HG02678 (cell line): Measurements from ENCODE around the gene MYH6.

Experiments used
- ATAC-seq: cut with Tn5 transposase; IDR thresholded peaks from one replicate; pipeline ENCODE4 v1.9.1; 2021; ENCODE audit warnings: mild to moderate bottlenecking, moderate library complexity; ENCODE audit not compliant: unreplicated experiment

The MYH6 gene

DNA sequence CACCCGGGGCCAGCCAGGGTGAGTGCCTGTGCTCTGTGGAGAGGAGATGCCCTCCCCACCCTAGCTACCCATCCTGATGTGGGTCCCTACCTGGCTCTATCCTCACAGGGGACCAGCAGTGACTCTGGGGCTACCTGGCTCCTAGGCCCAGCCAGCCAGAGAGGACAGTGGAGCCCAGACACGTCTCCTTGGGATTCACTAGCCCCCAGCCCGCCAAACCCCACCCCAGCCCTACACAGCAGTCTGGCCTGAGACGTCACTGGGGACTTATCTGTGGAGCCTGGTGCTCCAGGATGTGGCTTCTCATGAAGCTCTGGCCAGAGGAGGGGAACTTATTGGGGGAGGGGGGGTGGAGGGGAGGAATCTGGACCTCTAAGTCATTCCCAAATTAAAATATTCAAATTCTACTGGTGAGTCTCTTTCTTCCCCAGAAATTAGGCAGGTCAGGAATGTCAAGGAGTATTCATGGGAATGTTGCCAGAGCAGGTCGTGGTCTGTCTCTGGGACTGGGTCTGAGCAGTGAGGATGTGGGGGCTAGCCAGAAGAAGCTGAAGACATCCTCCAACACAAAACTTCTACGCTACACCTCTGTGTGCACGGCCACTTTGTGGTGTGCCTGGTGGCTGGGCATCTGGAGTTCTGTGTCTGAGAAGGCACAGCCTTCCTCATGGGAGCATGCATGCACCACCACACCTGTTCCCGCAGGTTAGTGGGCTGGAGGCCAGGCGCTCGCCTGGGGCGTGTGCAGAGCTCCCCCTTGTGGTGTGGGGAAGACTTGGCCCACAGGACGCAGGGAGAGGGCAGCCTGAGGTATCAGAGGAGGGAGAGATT is 28.5 kb downstream of the MYH6 start:
- ATAC-seq: no peak

DNA sequence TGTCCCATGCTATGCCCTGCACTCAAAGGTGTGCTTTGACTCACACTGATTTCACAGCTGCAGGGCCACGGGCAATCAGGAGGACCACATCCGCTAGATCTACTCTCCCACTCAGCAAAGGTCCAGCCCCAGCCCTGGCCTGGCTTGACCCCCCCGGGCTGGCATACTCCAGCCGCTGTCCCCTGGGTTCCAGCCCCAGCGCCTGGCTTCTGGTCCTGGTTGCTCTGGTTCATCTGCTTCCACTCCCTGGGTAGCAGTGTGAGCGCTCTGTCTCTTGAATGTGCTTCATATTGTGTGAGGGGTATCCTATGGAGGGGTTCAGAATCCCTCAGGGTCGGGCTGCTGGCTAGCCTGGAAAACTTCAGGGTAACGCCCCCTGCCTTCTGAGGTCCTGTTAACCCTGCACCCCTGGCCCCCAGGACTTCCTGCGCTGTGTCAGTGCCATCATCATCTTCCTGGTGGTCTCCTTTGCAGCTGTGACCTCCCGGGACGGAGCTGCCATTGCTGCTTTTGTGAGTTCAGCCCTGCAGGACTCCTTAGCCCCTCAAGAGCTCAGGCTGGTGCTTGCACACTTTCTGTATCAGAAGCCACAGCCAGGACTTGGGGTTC is 29.4 kb downstream of the MYH6 start:
- ATAC-seq: no peak

GRCh38 chr14:23377573-23378563 is 30.2 kb downstream of the MYH6 start:
- ATAC-seq: no peak

DNA sequence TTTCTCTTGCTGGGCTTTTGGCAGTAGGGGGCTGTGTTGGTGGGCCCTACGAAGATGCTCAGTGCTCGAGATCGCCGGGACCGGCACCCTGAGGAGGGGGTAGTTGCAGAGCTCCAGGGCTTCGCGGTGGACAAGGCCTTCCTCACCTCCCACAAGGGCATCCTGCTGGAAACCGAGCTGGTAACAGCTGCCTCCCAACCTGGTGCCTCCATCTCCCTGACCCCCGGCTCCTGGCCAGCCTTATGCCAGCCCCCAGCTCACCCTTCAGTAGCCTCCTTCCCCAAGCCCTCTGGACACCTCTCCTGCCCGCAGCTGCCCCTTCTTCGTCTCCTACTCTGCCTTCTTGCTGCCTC is 30.9 kb downstream of the MYH6 start:
- no peak for ATAC-seq

DNA sequence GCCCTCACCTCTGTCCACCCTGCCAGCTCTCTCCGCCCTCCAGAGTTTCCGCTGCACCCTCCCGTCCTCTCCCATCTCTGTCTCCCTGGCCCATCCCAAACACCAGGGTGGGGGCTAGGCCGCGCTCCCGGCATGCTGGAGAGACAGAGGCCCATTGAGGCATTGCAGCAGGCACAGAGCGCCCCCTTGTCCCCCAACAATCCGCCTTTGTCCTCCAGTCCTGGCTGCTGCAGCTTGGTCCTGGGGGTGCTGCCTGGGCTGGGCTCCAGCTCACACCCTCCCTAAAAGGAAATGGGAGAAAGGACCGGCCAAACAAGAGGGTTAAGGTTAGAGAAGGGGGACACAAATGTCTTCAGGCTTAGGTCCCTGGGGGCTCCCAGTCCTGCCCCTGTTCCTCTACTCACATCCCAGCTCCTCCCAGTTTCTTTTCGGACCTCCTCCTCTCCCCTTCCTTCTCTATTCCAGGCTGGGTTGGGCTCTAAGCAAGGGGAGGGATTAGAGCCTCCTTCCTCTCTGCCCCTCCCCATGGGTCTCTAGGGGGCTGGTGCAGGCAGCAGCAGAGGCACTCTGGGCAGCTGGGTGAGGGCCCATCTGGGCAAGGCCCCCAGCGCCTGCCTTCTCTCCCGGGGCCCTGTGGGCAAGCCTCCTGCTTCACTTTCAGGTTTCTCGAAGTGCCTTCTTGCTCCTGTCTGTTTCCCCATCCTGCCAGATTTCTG is 31.4 kb downstream of the MYH6 start, which contains the start of gene CMTM5:
TSS of gene CMTM5 (plus strand) at position 565 of the 716 bp plus-strand sequence. CDS start 206 bp downstream, outside the sequence.
- no peak for ATAC-seq

DNA sequence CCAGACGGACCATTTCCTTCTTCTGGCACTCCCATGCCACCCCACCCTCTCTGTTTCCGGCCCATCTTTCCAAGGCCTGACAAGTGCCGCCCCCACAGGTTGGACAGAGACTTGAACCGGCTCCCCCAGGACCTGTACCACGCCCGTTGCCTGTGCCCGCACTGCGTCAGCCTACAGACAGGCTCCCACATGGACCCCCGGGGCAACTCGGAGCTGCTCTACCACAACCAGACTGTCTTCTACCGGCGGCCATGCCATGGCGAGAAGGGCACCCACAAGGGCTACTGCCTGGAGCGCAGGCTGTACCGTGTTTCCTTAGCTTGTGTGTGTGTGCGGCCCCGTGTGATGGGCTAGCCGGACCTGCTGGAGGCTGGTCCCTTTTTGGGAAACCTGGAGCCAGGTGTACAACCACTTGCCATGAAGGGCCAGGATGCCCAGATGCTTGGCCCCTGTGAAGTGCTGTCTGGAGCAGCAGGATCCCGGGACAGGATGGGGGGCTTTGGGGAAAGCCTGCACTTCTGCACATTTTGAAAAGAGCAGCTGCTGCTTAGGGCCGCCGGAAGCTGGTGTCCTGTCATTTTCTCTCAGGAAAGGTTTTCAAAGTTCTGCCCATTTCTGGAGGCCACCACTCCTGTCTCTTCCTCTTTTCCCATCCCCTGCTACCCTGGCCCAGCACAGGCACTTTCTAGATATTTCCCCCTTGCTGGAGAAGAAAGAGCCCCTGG is 32.4 kb downstream of the MYH6 start:
- ATAC-seq: no peak

GRCh38 chr14:23373041-23373440 is 35.0 kb downstream of the MYH6 start:
- no peak for ATAC-seq

GRCh38 chr14:23372509-23372908 is 35.6 kb downstream of the MYH6 start, which contains the start of gene IL25:
Gene IL25 (plus strand): TSS chr14:23372809.
- ATAC-seq: no peak

DNA sequence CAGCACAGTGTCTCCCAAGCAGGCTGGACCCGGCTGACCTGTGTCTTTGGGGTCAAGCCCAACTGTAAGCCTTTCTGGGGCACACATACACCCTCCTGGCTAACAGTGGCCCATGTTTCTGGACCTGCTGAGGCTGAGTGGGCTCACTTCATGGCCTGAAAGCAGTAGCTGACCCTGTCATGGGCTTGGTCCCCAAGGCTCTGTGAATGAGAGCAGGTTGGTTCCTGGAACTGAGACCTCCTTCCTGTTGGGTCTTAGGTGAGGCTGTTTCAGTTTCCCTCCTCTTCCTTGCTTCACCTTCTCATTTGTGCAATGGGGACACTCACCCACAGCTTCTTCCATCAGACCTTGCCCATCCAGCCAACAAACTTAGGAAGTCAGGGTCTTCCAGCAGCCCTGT is 36.2 kb downstream of the MYH6 start:
- no peak for ATAC-seq

- ATAC-seq: no peak
Observed at GRCh38 chr14:23370221-23370620, 37.9 kb downstream of the MYH6 start.

DNA sequence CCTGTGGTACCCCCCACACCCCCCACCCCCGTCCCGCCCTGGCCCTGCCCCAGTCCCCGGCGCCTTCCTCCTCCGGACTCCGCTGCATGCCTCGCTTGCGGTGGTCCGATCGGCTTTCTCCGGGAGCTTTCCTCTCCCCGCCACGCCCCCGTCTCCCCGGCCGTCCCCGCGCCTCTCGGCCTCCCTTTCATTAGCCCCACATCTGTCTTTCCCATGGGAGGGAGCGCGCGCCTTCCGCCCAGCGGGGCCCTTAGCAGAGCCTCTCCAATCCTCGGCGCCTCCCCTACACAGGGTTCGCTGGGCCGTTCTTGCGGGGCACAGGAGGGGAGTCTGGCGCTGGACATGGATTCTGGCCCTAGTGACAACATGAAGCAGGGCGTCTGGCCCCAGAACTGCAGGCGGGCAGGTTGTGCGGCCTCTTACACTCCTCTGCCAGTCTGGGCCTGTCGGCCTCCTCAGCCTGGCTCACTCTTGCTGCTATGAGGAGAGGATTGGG is 41.6 kb downstream of the MYH6 start:
- no peak for ATAC-seq

DNA sequence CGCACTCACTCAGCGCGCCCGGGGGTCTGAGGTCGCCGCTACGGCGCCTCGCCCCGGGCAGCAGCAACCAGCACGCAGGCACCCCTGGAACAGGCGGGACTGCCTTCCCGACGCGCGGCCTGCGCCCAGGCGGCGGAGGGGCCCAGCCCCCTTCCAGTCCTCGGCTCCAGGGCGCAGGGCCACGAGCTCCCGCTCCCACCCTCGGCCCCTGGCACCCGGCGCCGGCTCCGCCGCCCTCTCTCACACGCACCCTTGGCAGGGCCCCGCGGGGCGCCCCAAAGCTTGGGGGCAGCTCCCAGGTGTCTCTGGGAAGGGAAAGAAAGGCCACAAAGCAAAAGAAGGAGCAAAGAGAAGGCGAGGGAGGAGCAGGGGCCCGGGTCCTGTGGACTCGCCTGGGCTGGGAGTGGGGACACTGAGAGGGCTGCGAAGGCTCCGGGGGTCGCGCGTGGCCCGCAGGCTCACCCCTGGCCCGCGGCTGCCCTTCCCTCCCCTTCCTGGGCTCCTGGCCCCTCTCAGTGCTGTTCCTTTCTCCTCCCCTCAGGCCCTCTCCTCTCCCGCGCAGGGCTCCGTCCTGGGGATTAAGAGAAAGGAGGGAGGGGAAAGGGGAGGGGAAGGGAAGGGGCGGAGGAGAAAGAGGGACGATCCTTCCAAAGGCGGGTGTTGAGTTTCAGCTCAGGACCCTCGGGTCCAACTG is 42.2 kb downstream of the MYH6 start:
- ATAC-seq: no peak

- no peak for ATAC-seq
Observed at GRCh38 chr14:23365036-23365731, 42.9 kb downstream of the MYH6 start, which contains the start of gene EFS. Gene EFS (minus strand): TSS chr14:23365172. CDS start chr14:23365025, 147 bp downstream.

DNA sequence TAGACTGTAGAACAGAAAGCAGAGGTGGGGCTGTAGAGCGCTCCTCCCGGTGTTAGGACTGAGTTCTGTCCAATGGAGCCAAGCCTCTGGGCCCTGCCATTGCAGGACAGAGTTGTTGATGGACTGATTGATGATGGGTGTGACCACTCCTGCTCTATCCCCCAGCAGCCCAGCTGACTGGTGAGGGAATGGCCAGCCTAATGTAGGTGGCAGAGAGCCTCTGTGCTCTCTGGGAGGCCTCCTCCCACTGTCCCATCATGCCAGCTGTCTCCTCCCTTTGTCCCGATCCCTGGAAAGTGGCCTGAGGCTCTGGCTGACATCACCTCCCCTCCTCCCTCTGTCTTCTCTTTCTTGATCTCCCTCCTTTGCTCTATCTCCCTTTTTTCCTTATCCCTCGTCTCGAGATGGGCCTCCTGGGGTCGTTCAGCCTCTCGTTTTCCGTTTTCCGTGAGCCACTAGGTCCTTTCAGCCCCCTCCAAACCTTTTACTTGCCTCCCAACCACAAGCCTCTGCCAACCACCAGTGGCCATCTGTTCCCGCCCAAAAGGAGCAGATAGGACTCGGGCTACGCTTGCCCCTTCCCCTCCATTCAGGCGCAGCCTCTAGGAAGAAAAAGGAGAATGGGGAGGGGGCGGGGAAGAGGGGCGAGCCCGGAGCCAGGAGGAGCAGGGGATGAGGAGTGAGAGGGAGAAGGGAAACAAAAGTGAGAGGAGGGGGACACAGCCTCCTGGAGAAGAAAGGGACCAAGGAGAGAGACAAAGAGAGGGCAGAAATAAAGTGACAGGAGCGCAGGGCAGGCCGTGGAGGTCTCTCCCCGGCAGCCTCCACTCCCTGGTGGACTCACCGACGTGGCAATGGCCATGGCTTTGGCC is 43.7 kb downstream of the MYH6 start:
- ATAC-seq: no peak

- no peak for ATAC-seq
Observed at GRCh38 chr14:23362200-23362599, 45.9 kb downstream of the MYH6 start.

DNA sequence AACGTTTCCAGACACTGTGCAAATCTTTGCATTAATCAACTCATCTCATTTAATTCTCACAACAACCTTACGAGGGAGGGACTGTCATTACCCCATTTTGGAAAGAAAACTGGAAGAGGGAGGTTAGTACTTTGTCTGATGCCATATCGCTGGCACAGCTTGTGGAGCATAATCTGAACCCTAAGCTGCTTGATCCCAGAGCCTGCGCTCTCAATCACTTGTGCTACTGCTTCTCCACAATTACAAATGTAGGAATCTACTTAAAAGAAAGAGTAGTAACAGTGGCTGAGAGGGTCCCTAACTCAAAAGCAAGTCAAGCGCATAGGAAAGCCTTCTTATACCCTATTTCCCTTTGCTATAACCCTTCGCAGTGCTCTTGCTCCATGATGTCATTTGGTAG is 46.3 kb downstream of the MYH6 start:
- ATAC-seq: no peak

GRCh38 chr14:23361320-23361719 is 46.8 kb downstream of the MYH6 start:
- ATAC-seq: no peak
